IMR-90 (cell line): ENCODE measurements around the gene PITPNM1. TPM values are rescaled to one million over a fixed set of nuclear protein-coding genes. Genes with fewer than 3 reads are reported as not detected.
A peak's percentile ranks its signal among the peaks of the same experiment; 100 is the strongest.

Experiments
- ATAC-seq: fragments of 200-7000 bp; cut with Tn5 transposase; 2 replicates; pipeline ENCODE4 v1.9.1; 2020; ENCODE audit warnings: low read depth, mild to moderate bottlenecking, moderate library complexity
- BruUV-seq: library from RNA; stranded (reverse); fragments of 400-500 nt; replicated peaks from 2 replicates; lab custom pipeline; 2021; lab: Mats Ljungman, UMichigan
- CTCF ChIA-PET: fragments of 300-600 bp; formaldehyde crosslinking; extraction: SDS; loops from one replicate; lab custom pipeline; 2021; ENCODE audit warnings: antibody characterized with exemption; lab: Yijun Ruan, JAX
- POLR2A ChIA-PET: fragments of 300-600 bp; sonication (Branson Sonifier 250); formaldehyde crosslinking; loops from one replicate; lab custom pipeline; 2022; ENCODE audit warnings: antibody characterized with exemption; ENCODE audit not compliant: unreplicated experiment; lab: Charles Lee
- DNase-seq: peaks from one replicate; pipeline ENCODE4 v3.0.0; 2013
- H2AFZ ChIP-seq: replicated peaks from 2 replicates; pipeline ENCODE3; 2013; ENCODE audit warnings: low read length, mild to moderate bottlenecking; ENCODE audit not compliant: poor library complexity
- H2AK5ac ChIP-seq: 2 replicates; pipeline ENCODE4 v1.6.1; 2013; ENCODE audit warnings: low read depth, low read length, inconsistent platforms
- H2AK9ac ChIP-seq: replicated peaks from 2 replicates; pipeline ENCODE3; 2013; ENCODE audit warnings: mild to moderate bottlenecking, low read depth, low read length, moderate library complexity; ENCODE audit not compliant: poor library complexity
- H2BK120ac ChIP-seq: 2 replicates; pipeline ENCODE4 v1.6.1; 2013; ENCODE audit warnings: low read depth, low read length, inconsistent platforms
- H2BK15ac ChIP-seq: 3 replicates; pipeline ENCODE4 v1.6.1; 2013; ENCODE audit warnings: low read depth, low read length, inconsistent platforms
- H2BK20ac ChIP-seq: 2 replicates; pipeline ENCODE4 v1.6.1; 2013; ENCODE audit warnings: low read depth, mild to moderate bottlenecking, inconsistent platforms, low read length, moderate library complexity
- H2BK5ac ChIP-seq: 2 replicates; pipeline ENCODE4 v1.6.1; 2013; ENCODE audit warnings: mild to moderate bottlenecking, low read depth, low read length, inconsistent platforms; ENCODE audit not compliant: poor library complexity, severe bottlenecking
- H3K14ac ChIP-seq: replicated peaks from 2 replicates; pipeline ENCODE4 v1.6.1; 2013; ENCODE audit warnings: low read depth, low read length, inconsistent platforms
- H3K18ac ChIP-seq: 2 replicates; pipeline ENCODE4 v1.6.1; 2013; ENCODE audit warnings: low read depth, low read length, control low read depth
- H3K23ac ChIP-seq: 2 replicates; pipeline ENCODE4 v1.6.1; 2013; ENCODE audit warnings: low read depth, low read length, inconsistent platforms
- H3K27ac ChIP-seq: 2 replicates; pipeline ENCODE4 v1.5.1; 2013; ENCODE audit warnings: mild to moderate bottlenecking, control low read depth, low read length; ENCODE audit not compliant: insufficient read depth
- H3K27me3 ChIP-seq: 2 replicates; pipeline ENCODE4 v1.6.1; 2013; ENCODE audit warnings: low read length; ENCODE audit not compliant: control insufficient read depth, insufficient read depth
- H3K36me3 ChIP-seq: 2 replicates; pipeline ENCODE4 v1.6.1; 2013; ENCODE audit warnings: low read length, mixed read lengths; ENCODE audit not compliant: control insufficient read depth, insufficient read depth
- H3K4ac ChIP-seq: 2 replicates; pipeline ENCODE4 v1.6.1; 2013; ENCODE audit warnings: low read depth, low read length, inconsistent platforms
- H3K4me1 ChIP-seq: 2 replicates; pipeline ENCODE4 v1.6.1; 2013; ENCODE audit warnings: low read length, mixed read lengths; ENCODE audit not compliant: control insufficient read depth, insufficient read depth
- H3K4me2 ChIP-seq: 2 replicates; pipeline ENCODE4 v1.6.1; 2013; ENCODE audit warnings: low read depth, mild to moderate bottlenecking, control low read depth, low read length, moderate library complexity
- H3K4me3 ChIP-seq: 2 replicates; pipeline ENCODE4 v1.5.1; 2013; ENCODE audit warnings: low read depth, mild to moderate bottlenecking, control low read depth, low read length, moderate library complexity; ENCODE audit not compliant: insufficient read depth
- H3K56ac ChIP-seq: 2 replicates; pipeline ENCODE4 v1.6.1; 2013; ENCODE audit warnings: low read length, inconsistent platforms; ENCODE audit not compliant: insufficient read depth; ENCODE audit errors: extremely low read depth
- H3K79me1 ChIP-seq, 2 experiments: 2 replicates each; pipeline ENCODE4 v1.6.1; 2013; ENCODE audit warnings: low read length in 2 of 2, inconsistent platforms in 1 of 2, low read depth in 1 of 2
- H3K9ac ChIP-seq: 2 replicates; pipeline ENCODE4 v1.6.1; 2013; ENCODE audit warnings: low read depth, low read length, control low read depth
- H3K9me1 ChIP-seq: 2 replicates; pipeline ENCODE4 v1.6.1; 2013; ENCODE audit warnings: low read length, inconsistent platforms; ENCODE audit not compliant: insufficient read depth
- H3K9me3 ChIP-seq: 2 replicates; pipeline ENCODE4 v1.6.1; 2013; ENCODE audit warnings: low read length; ENCODE audit not compliant: control insufficient read depth, insufficient read depth
- H4K20me1 ChIP-seq: 2 replicates; pipeline ENCODE4 v1.6.1; 2013; ENCODE audit warnings: low read length, inconsistent platforms; ENCODE audit not compliant: insufficient read depth
- H4K5ac ChIP-seq: 2 replicates; pipeline ENCODE4 v1.6.1; 2013; ENCODE audit warnings: mild to moderate bottlenecking, low read depth, low read length, control low read depth
- H4K8ac ChIP-seq, 2 experiments: 2 replicates each; pipeline ENCODE4 v1.6.1; 2013; ENCODE audit warnings: low read depth in 2 of 2, low read length in 2 of 2, control low read depth in 1 of 2, inconsistent platforms in 1 of 2
- H4K91ac ChIP-seq: 2 replicates; pipeline ENCODE4 v1.6.1; 2013; ENCODE audit warnings: low read depth, low read length, inconsistent platforms; ENCODE audit not compliant: insufficient read depth
- BHLHE40 ChIP-seq: fragments of 150-350 bp; IDR thresholded peaks from 2 replicates; pipeline ENCODE4 v1.6.1; 2016; ENCODE audit warnings: mild to moderate bottlenecking, low read depth, low read length
- CHD1 ChIP-seq: IDR thresholded peaks from 2 replicates; pipeline ENCODE4 v1.6.1; 2012; ENCODE audit warnings: low read depth, low read length, improper control_type of control experiment
- FOS ChIP-seq: fragments of 150-350 bp; IDR thresholded peaks from 2 replicates; pipeline ENCODE4 v1.6.1; 2016; ENCODE audit warnings: low read depth, low read length
- MAFK ChIP-seq: IDR thresholded peaks from 2 replicates; pipeline ENCODE4 v1.6.1; 2012; ENCODE audit warnings: low read depth, low read length, improper control_type of control experiment
- MAZ ChIP-seq: IDR thresholded peaks from 2 replicates; pipeline ENCODE4 v1.6.1; 2012; ENCODE audit warnings: low read depth, mild to moderate bottlenecking, low read length, improper control_type of control experiment, moderate library complexity, borderline replicate concordance
- MXI1 ChIP-seq: IDR thresholded peaks from 2 replicates; pipeline ENCODE4 v1.6.1; 2012; ENCODE audit warnings: low read depth, mild to moderate bottlenecking, low read length, moderate library complexity, borderline replicate concordance
- NFE2L2 ChIP-seq: fragments of 150-350 bp; IDR thresholded peaks from 2 replicates; pipeline ENCODE4 v1.6.1; 2016; ENCODE audit warnings: low read depth, mild to moderate bottlenecking, low read length
- POLR2A ChIP-seq: IDR thresholded peaks from 2 replicates; pipeline ENCODE4 v1.6.1; 2012; ENCODE audit warnings: mild to moderate bottlenecking, low read depth, low read length
- RAD21 ChIP-seq: IDR thresholded peaks from 2 replicates; pipeline ENCODE4 v1.6.1; 2012; ENCODE audit warnings: low read length, improper control_type of control experiment
- RFX5 ChIP-seq: IDR thresholded peaks from 2 replicates; pipeline ENCODE4 v1.8.0; 2012; ENCODE audit warnings: low read depth, mild to moderate bottlenecking, low read length, moderate library complexity
- SMC3 ChIP-seq: fragments of 150-350 bp; IDR thresholded peaks from 2 replicates; pipeline ENCODE4 v1.6.1; 2016; ENCODE audit warnings: low read depth, mild to moderate bottlenecking, antibody characterized with exemption, low read length, moderate library complexity
- WGBS, 2 experiments: methylation state at CpG; one replicate each; pipeline versions ENCODE4 v1.1.5 to v1.1.7; 2013; ENCODE audit warnings: missing lambda C conversion rate in 2 of 2; ENCODE audit not compliant: insufficient read length in 1 of 2; ENCODE audit errors: extremely low coverage in 2 of 2; 5-methylcytosine and 5-hydroxymethylcytosine counted together
- dilution Hi-C: fragments of 300-500 bp; cut with HindIII; formaldehyde crosslinking; loops from one replicate; pipeline ENCODE4 v1.14.3; 2018; ENCODE audit warnings: low sequenced_read_pairs; ENCODE audit not compliant: unreplicated experiment
- in situ Hi-C: fragments of 300-500 bp; cut with MboI; formaldehyde crosslinking; loops from 3 replicates; pipeline ENCODE4 v1.14.3; 2019; ENCODE audit warnings: low sequenced_read_pairs, inconsistent platforms, mixed read lengths
- intact Hi-C: fragments of 100-400 bp; cut with micrococcal nuclease; formaldehyde crosslinking; loops from 2 replicates; pipeline ENCODE4 v1.10.0; 2022
- polyA plus RNA-seq, 3 experiments: library from polyadenylated mRNA; depleted of rRNA; stranded (reverse); fragments of >200 nt; gene quantifications; 2 replicates each; pipeline ENCODE4 v1.2.3, GENCODE V29; 2012; ENCODE audit warnings: low replicate concordance in 1 of 3
- total RNA-seq: library from RNA; depleted of rRNA; stranded (reverse); fragments of >200 nt; gene quantifications from 2 replicates; pipeline ENCODE4 v1.2.3, GENCODE V29; 2012
- TF ChIP-seq, protein P1 (sequence below): conservative IDR thresholded peaks from 2 replicates; pipeline ENCODE4 v1.5.1; 2012; ENCODE audit warnings: mild to moderate bottlenecking, low read depth, low read length, improper control_type of control experiment
- TF ChIP-seq, protein P2 (sequence below): fragments of 150-350 bp; IDR thresholded peaks from 2 replicates; pipeline ENCODE4 v1.6.1; 2017; ENCODE audit warnings: mild to moderate bottlenecking, antibody characterized with exemption, low read length, low read depth
- TF ChIP-seq, protein P3 (sequence below): fragments of 150-350 bp; IDR thresholded peaks from 2 replicates; pipeline ENCODE4 v1.6.1; 2016; ENCODE audit warnings: low read depth, mild to moderate bottlenecking, low read length, moderate library complexity, borderline replicate concordance

PITPNM1 gene
- total and polyA plus RNA-seq, 2 of the 4 experiments (the other 2 are of a cell fraction), result 5.0 to 15.4 TPM

DNA sequence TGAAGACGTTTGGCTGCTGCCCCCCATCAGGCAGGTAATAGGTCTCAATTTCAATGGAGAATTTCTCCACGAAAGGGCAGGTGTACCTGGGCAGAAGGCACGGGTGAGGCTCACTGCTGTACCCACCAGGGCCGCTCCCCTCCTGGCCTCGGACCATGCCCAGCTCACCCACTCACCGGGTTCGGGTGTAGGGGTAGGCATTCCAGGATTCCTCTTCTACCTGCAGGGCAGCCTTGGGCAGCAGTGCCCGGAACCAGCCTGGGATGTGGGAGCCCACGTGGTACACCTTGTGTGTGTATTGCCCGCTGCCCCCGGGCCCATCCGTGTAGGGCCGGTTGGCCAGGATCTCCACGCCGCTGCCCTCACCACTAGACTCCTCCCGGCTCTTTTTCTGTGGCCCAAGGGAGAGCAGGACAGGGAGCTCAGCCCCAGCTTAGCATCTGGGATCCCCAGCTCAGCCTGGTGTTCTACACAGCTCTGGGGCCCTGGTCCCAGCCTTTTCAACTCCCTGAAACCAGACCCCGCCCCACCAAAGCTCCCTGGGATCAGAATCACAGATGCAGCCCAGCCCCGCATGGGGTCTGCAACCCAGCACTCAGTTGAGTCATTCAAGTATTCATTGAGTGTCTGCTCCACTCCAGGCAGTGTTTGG is 2.7 kb downstream of the PITPNM1 start:
- no peak overlapping the region for H3K9ac ChIP-seq
- H2AFZ ChIP-seq, result no peak overlapping the region
- DNase-seq (no peak), ATAC-seq (no peak)
- no peak overlapping the region for H3K4me2 ChIP-seq
- H4K8ac ChIP-seq, result no peak overlapping the region
- peaks cover 14% of the 10 kb centered on the region for H3K36me3 ChIP-seq
- no peak overlapping the region for H3K18ac ChIP-seq
- POLR2A ChIA-PET, result no interaction called here
- CTCF ChIA-PET, result no interaction called here
- no peak overlapping the region for H3K4ac ChIP-seq
- TF ChIP-seq BHLHE40, result no peak
- TF ChIP-seq MAFK, result no peak
- TF ChIP-seq, protein P1, sequence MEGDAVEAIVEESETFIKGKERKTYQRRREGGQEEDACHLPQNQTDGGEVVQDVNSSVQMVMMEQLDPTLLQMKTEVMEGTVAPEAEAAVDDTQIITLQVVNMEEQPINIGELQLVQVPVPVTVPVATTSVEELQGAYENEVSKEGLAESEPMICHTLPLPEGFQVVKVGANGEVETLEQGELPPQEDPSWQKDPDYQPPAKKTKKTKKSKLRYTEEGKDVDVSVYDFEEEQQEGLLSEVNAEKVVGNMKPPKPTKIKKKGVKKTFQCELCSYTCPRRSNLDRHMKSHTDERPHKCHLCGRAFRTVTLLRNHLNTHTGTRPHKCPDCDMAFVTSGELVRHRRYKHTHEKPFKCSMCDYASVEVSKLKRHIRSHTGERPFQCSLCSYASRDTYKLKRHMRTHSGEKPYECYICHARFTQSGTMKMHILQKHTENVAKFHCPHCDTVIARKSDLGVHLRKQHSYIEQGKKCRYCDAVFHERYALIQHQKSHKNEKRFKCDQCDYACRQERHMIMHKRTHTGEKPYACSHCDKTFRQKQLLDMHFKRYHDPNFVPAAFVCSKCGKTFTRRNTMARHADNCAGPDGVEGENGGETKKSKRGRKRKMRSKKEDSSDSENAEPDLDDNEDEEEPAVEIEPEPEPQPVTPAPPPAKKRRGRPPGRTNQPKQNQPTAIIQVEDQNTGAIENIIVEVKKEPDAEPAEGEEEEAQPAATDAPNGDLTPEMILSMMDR, result no peak
- TF ChIP-seq, protein P2, sequence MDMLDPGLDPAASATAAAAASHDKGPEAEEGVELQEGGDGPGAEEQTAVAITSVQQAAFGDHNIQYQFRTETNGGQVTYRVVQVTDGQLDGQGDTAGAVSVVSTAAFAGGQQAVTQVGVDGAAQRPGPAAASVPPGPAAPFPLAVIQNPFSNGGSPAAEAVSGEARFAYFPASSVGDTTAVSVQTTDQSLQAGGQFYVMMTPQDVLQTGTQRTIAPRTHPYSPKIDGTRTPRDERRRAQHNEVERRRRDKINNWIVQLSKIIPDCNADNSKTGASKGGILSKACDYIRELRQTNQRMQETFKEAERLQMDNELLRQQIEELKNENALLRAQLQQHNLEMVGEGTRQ, result no peak
- no peak for TF ChIP-seq CHD1
- TF ChIP-seq RAD21, result no peak
- no peak for TF ChIP-seq FOS
- no peak for TF ChIP-seq RFX5
- TF ChIP-seq SMC3, result no peak
- TF ChIP-seq MXI1, result no peak
- no peak for TF ChIP-seq MAZ
- no peak for TF ChIP-seq POLR2A
- TF ChIP-seq, protein P3, sequence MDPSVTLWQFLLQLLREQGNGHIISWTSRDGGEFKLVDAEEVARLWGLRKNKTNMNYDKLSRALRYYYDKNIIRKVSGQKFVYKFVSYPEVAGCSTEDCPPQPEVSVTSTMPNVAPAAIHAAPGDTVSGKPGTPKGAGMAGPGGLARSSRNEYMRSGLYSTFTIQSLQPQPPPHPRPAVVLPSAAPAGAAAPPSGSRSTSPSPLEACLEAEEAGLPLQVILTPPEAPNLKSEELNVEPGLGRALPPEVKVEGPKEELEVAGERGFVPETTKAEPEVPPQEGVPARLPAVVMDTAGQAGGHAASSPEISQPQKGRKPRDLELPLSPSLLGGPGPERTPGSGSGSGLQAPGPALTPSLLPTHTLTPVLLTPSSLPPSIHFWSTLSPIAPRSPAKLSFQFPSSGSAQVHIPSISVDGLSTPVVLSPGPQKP, result no peak
- TF ChIP-seq NFE2L2, result no peak
- H2BK20ac ChIP-seq, result no peak overlapping the region
- H2AK5ac ChIP-seq, result no peak overlapping the region
- H2BK15ac ChIP-seq, result no peak overlapping the region
- H3K14ac ChIP-seq, result no peak overlapping the region
- intact Hi-C loops, result no loop called here
- peak overlapping the region; percentile 60 for H2AK9ac ChIP-seq
- H3K79me1 ChIP-seq, result peaks cover 4 to 39% of the 10 kb centered on the region in 2 experiments; a peak in 3 of 4 replicates
- no peak overlapping the region for H4K5ac ChIP-seq
- H2BK5ac ChIP-seq, result no peak overlapping the region
- H3K4me1 ChIP-seq, result peaks cover 14% of the 10 kb centered on the region
- H3K9me3 ChIP-seq, result no peaks in the 10 kb centered on the region
- in situ Hi-C loops, result no loop called here
- dilution Hi-C loops, result no loop called here
- no peak overlapping the region for H3K23ac ChIP-seq
- no peak overlapping the region for H3K56ac ChIP-seq
- H4K91ac ChIP-seq, result no peak overlapping the region
- no peak overlapping the region for H2BK120ac ChIP-seq
- H3K27ac ChIP-seq, result no peak overlapping the region
- 95% methylated on average over 10 of the region's 18 CpGs; no CpG with 5 or more reads in 1 of the 2 experiments for WGBS, 2 experiments
- peaks cover 4% of the 10 kb centered on the region for H3K9me1 ChIP-seq
- no peaks in the 10 kb centered on the region for H3K27me3 ChIP-seq
- no TSS peak for BruUV-seq
- no peak overlapping the region for H3K4me3 ChIP-seq
- H4K20me1 ChIP-seq, result no peaks in the 10 kb centered on the region
